Stomach (tissue), 4 donors: ENCODE results near the gene ADAMTS13.
A peak's percentile ranks its signal among the peaks of the same experiment; 100 is the strongest.

ENCODE experiments used
- CTCF ChIP-seq, 7 experiments: fragments of 450-650 bp in 4 of 7; fragments of 200-600 bp in 3 of 7; sonication (generic) in 3 of 7; IDR thresholded peaks; one replicate each; pipeline ENCODE4 v1.5.1; 2016 to 2019; ENCODE audit warnings: antibody characterized with exemption in 7 of 7, control low read depth in 2 of 7, mild to moderate bottlenecking in 1 of 7
- EP300 ChIP-seq: sonication (generic); formaldehyde crosslinking; IDR thresholded peaks from one replicate; pipeline ENCODE4 v1.6.1; 2017; ENCODE audit warnings: antibody characterized with exemption
- POLR2A ChIP-seq, 4 donors: fragments of 450-650 bp; IDR thresholded peaks; one replicate each; pipeline ENCODE4 v1.6.1; 2016; ENCODE audit warnings: antibody characterized with exemption in 4 of 4, control low read depth in 2 of 4, mild to moderate bottlenecking in 1 of 4, moderate library complexity in 1 of 4
- POLR2AphosphoS5 ChIP-seq, 3 donors: sonication (generic); formaldehyde crosslinking; IDR thresholded peaks; one replicate each; pipeline ENCODE4 v1.6.1; 2016; ENCODE audit warnings: antibody characterized with exemption in 3 of 3

GRCh38 chr9:133460405-133461175 lies 38.4 kb downstream of the ADAMTS13 start:
- TF ChIP-seq CTCF (IDR thresholded peaks at IDR 0.05) (no peak), POLR2A (IDR thresholded peaks at IDR 0.05) (no peak), POLR2AphosphoS5 (IDR thresholded peaks at IDR 0.05) (peak in 2 of 3 donors; percentile 58 to 74), EP300 (no peak)
